ENCODE data around the gene ADARB2.

ADARB2 gene

DNA sequence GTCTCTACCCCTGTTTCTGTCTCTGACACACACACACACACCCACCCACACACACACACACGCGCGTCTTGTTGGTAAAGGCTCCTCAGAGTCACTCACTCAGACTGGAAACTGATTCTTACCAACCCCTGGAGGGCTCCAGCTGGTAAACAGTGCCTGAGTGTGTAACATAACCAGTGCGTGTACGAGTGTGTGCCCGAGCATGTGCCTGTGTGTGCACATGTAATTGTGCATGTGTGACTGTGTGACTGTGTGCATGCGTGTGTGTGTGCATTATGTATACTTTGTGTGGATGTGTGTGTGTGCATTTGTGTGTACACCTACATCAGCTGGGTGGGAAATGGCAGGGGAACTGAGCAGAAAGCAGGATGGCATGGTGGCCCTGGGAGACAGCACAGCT is 364.0 kb downstream of the ADARB2 start:
- TF ChIP-seq POLR2AphosphoS5 (IDR thresholded peaks at IDR 0.05; ENCODE audit: low read depth, low read length), result no peak
- TF ChIP-seq, protein P1, sequence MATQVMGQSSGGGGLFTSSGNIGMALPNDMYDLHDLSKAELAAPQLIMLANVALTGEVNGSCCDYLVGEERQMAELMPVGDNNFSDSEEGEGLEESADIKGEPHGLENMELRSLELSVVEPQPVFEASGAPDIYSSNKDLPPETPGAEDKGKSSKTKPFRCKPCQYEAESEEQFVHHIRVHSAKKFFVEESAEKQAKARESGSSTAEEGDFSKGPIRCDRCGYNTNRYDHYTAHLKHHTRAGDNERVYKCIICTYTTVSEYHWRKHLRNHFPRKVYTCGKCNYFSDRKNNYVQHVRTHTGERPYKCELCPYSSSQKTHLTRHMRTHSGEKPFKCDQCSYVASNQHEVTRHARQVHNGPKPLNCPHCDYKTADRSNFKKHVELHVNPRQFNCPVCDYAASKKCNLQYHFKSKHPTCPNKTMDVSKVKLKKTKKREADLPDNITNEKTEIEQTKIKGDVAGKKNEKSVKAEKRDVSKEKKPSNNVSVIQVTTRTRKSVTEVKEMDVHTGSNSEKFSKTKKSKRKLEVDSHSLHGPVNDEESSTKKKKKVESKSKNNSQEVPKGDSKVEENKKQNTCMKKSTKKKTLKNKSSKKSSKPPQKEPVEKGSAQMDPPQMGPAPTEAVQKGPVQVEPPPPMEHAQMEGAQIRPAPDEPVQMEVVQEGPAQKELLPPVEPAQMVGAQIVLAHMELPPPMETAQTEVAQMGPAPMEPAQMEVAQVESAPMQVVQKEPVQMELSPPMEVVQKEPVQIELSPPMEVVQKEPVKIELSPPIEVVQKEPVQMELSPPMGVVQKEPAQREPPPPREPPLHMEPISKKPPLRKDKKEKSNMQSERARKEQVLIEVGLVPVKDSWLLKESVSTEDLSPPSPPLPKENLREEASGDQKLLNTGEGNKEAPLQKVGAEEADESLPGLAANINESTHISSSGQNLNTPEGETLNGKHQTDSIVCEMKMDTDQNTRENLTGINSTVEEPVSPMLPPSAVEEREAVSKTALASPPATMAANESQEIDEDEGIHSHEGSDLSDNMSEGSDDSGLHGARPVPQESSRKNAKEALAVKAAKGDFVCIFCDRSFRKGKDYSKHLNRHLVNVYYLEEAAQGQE (IDR thresholded peaks at IDR 0.05; ENCODE audit: insufficient read depth in 1 of 2, low read depth in 2 of 2, low read length in 2 of 2), result no peak
- TF ChIP-seq TAF1 (IDR thresholded peaks at IDR 0.05; ENCODE audit: borderline replicate concordance, insufficient read depth, low read length), result no peak
- no peak for TF ChIP-seq FOXP2 (optimal IDR thresholded peaks at IDR 0.05; ENCODE audit: borderline replicate concordance, extremely low read depth, extremely low read length, insufficient read depth)
- TF ChIP-seq SIN3A (IDR thresholded peaks at IDR 0.05; ENCODE audit: borderline replicate concordance, insufficient read depth, low read length), result no peak

DNA sequence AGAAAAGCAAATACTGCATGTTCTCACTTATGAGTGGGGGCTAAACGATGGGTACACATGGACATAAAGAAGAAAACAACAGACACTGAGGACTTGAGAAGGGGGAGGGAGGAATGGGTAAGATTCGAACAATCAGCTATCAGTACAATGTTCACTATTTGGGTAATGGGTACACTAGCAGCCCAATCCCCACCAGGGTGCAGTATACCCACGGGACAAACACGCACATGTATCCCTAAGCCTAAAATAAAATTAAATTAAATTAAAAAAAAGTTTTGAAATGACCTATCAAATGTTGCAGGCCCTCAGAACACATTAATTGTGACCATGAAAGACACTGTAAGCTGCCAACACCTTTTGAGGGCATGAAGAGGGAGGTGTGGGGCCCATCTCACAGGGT is 365.1 kb downstream of the ADARB2 start:
- TF ChIP-seq SIN3A (IDR thresholded peaks at IDR 0.05; ENCODE audit: borderline replicate concordance, insufficient read depth, low read length), result no peak

DNA sequence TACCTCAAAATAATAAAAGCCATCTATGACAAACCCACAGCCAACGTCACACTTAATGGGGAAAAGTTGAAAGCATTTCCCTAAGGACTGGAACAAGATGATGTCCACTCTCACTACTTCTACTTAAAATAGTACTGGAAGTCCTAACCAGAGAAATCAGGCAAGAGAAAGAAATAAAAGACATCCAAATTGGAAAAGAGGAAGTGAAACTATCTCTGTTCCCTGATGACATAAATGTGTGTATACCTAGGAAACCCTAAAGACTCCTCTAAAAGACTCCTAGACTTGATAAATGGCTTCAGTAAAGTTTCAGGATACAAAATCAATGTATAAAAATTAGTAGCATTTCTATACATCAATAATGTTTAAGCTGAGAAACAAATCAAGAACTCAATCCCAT is 367.0 kb downstream of the ADARB2 start:
- TF ChIP-seq SIN3A (IDR thresholded peaks at IDR 0.05; ENCODE audit: borderline replicate concordance, insufficient read depth, low read length) (no peak), POLR2AphosphoS5 (IDR thresholded peaks at IDR 0.05; ENCODE audit: low read depth, low read length) (no peak), TAF1 (IDR thresholded peaks at IDR 0.05; ENCODE audit: borderline replicate concordance, insufficient read depth, low read length) (no peak), FOXP2 (optimal IDR thresholded peaks at IDR 0.05; ENCODE audit: borderline replicate concordance, extremely low read depth, extremely low read length, insufficient read depth) (no peak)
- TF ChIP-seq, protein P1 (IDR thresholded peaks at IDR 0.05; ENCODE audit: insufficient read depth in 1 of 2, low read depth in 2 of 2, low read length in 2 of 2), result no peak

DNA sequence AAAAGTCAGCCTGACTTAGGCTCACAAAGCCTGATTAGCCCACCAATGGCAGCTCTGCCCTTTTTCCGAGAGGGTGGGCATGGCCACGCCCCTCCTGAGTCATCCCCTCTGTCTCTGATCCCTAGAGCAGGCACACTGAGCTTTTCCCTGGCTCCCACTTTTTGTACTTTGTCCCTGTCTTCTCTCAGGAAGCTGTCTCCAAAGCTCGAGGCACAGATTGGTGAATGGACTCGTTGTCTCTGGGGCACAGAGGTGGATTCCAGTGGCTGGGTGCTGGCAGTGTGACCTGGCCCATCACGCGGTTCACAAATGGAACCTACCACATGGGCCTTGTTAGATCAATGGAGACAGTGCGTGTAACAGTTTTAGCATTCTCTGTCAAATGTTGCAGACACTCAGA is 367.7 kb downstream of the ADARB2 start:
- TF ChIP-seq TAF1 (IDR thresholded peaks at IDR 0.05; ENCODE audit: borderline replicate concordance, insufficient read depth, low read length) (no peak), SIN3A (IDR thresholded peaks at IDR 0.05; ENCODE audit: borderline replicate concordance, insufficient read depth, low read length) (no peak), POLR2AphosphoS5 (IDR thresholded peaks at IDR 0.05; ENCODE audit: low read depth, low read length) (no peak), FOXP2 (optimal IDR thresholded peaks at IDR 0.05; ENCODE audit: borderline replicate concordance, extremely low read depth, extremely low read length, insufficient read depth) (no peak)
- TF ChIP-seq, protein P1 (IDR thresholded peaks at IDR 0.05; ENCODE audit: insufficient read depth in 1 of 2, low read depth in 2 of 2, low read length in 2 of 2), result no peak

DNA sequence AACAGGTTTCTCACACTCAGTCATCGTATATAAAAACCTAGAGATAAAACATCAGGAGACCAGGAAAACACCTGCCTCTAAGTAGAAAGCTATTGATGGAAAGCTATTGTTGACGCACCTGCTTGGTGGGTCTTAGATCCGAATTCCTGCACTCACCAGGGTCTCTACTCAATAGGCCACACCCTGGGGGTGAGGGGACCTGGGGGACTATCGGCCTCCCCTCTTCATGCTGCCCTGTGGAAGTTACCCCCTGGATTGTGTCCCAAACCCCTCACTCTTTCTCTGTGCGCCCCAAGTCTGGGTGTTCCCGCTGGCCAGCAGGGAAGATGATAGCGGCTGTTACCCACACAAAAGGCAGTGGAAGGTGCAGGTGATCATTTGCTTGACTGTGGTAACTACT is 368.1 kb downstream of the ADARB2 start:
- no peak for TF ChIP-seq POLR2AphosphoS5 (IDR thresholded peaks at IDR 0.05; ENCODE audit: low read depth, low read length)
- TF ChIP-seq TAF1 (IDR thresholded peaks at IDR 0.05; ENCODE audit: borderline replicate concordance, insufficient read depth, low read length), result no peak
- no peak for TF ChIP-seq FOXP2 (optimal IDR thresholded peaks at IDR 0.05; ENCODE audit: borderline replicate concordance, extremely low read depth, extremely low read length, insufficient read depth)
- TF ChIP-seq, protein P1 (IDR thresholded peaks at IDR 0.05; ENCODE audit: insufficient read depth in 1 of 2, low read depth in 2 of 2, low read length in 2 of 2), result no peak
- TF ChIP-seq SIN3A (IDR thresholded peaks at IDR 0.05; ENCODE audit: borderline replicate concordance, insufficient read depth, low read length), result no peak
